WTC11 (cell line): ENCODE results near the gene DEFB132. TPM values are rescaled to one million over a fixed set of nuclear protein-coding genes. Genes with fewer than 3 reads are reported as not detected.

Experiments used
- ATAC-seq: fragments of 200-7000 bp; cut with Tn5 transposase; 2 replicates; pipeline ENCODE4 v1.10.0; 2021; ENCODE audit warnings: mild to moderate bottlenecking, moderate library complexity
- CTCF ChIA-PET: fragments of 300-600 bp; sonication (Branson Sonifier 250); formaldehyde crosslinking; loops from one replicate; lab custom pipeline; 2021; ENCODE audit warnings: antibody characterized with exemption; lab: Charles Lee
- POLR2A ChIA-PET: fragments of 350-600 bp; sonication (Branson Sonifier 250); formaldehyde crosslinking; loops from one replicate; lab custom pipeline; 2021; ENCODE audit warnings: antibody characterized with exemption; lab: Charles Lee
- DNase-seq: peaks from one replicate; pipeline ENCODE4 v3.0.0; 2021; ENCODE audit warnings: low spot score
- H3K27ac Mint-ChIP-seq: 2 replicates; pipeline ENCODE4 v1.8.0; 2021; ENCODE audit warnings: mixed read lengths
- H3K27me3 Mint-ChIP-seq: 2 replicates; pipeline ENCODE4 v1.8.0; 2021; ENCODE audit warnings: low read depth, mild to moderate bottlenecking, moderate library complexity, mixed read lengths
- H3K36me3 Mint-ChIP-seq: 2 replicates; pipeline ENCODE4 v1.8.0; 2021; ENCODE audit warnings: mixed read lengths
- H3K4me1 Mint-ChIP-seq: 2 replicates; pipeline ENCODE4 v1.8.0; 2022; ENCODE audit warnings: mixed read lengths
- H3K4me3 Mint-ChIP-seq: 2 replicates; pipeline ENCODE4 v1.8.0; 2021; ENCODE audit warnings: mild to moderate bottlenecking, moderate library complexity, mixed read lengths
- H3K9me3 Mint-ChIP-seq: 2 replicates; pipeline ENCODE4 v1.8.0; 2021; ENCODE audit warnings: mixed read lengths
- ATF2 ChIP-seq: sonication (generic); formaldehyde crosslinking; IDR thresholded peaks from 2 replicates; pipeline ENCODE4 v1.8.1; 2022; ENCODE audit warnings: low read depth, missing genetic modification reagents, borderline replicate concordance
- CREB1 ChIP-seq: sonication (generic); formaldehyde crosslinking; IDR thresholded peaks from 2 replicates; pipeline ENCODE4 v1.8.0; 2023; ENCODE audit warnings: mild to moderate bottlenecking, missing genetic modification reagents
- E2F1 ChIP-seq: sonication (generic); formaldehyde crosslinking; IDR thresholded peaks from 2 replicates; pipeline ENCODE4 v1.8.0; 2022; ENCODE audit warnings: mild to moderate bottlenecking, missing genetic modification reagents
- ELF4 ChIP-seq: sonication (generic); formaldehyde crosslinking; IDR thresholded peaks from 2 replicates; pipeline ENCODE4 v1.8.1; 2022; ENCODE audit warnings: low read depth, mild to moderate bottlenecking, moderate library complexity, missing genetic modification reagents
- FOXJ3 ChIP-seq: sonication (generic); formaldehyde crosslinking; IDR thresholded peaks from 2 replicates; pipeline ENCODE4 v1.9.0; 2021; ENCODE audit warnings: missing genetic modification reagents, mild to moderate bottlenecking, borderline replicate concordance
- FOXP1 ChIP-seq: sonication (generic); formaldehyde crosslinking; IDR thresholded peaks from 2 replicates; pipeline ENCODE4 v1.8.0; 2022; ENCODE audit warnings: missing genetic modification reagents, mild to moderate bottlenecking, moderate library complexity, borderline replicate concordance
- NFYB ChIP-seq: sonication (generic); formaldehyde crosslinking; conservative IDR thresholded peaks from 2 replicates; pipeline ENCODE4 v1.8.0; 2022; ENCODE audit warnings: low read depth, missing genetic modification reagents
- OVOL2 ChIP-seq: fragments of 250-450 bp; sonication (Bioruptor Pico); IDR thresholded peaks from 2 replicates; pipeline ENCODE4 v1.9.0; 2021; ENCODE audit warnings: mild to moderate bottlenecking, borderline replicate concordance
- SP1 ChIP-seq: sonication (generic); formaldehyde crosslinking; conservative IDR thresholded peaks from 2 replicates; pipeline ENCODE4 v1.8.1; 2022; ENCODE audit warnings: missing genetic modification reagents
- TEAD1 ChIP-seq: sonication (generic); formaldehyde crosslinking; IDR thresholded peaks from 2 replicates; pipeline ENCODE4 v1.8.0; 2022; ENCODE audit warnings: mild to moderate bottlenecking, missing genetic modification reagents
- TP53 ChIP-seq: sonication (generic); formaldehyde crosslinking; IDR thresholded peaks from 2 replicates; pipeline ENCODE4 v1.8.1; 2023; ENCODE audit warnings: mild to moderate bottlenecking, missing genetic modification reagents
- USF1 ChIP-seq: sonication (generic); formaldehyde crosslinking; IDR thresholded peaks from 2 replicates; pipeline ENCODE4 v1.8.0; 2022; ENCODE audit warnings: mild to moderate bottlenecking, missing genetic modification reagents
- ZNF263 ChIP-seq: sonication (generic); formaldehyde crosslinking; IDR thresholded peaks from 2 replicates; pipeline ENCODE4 v1.8.1; 2022; ENCODE audit warnings: low read depth, mild to moderate bottlenecking, moderate library complexity, missing genetic modification reagents
- ZNF317 ChIP-seq: sonication (generic); formaldehyde crosslinking; IDR thresholded peaks from 2 replicates; pipeline ENCODE4 v1.8.1; 2023; ENCODE audit warnings: low read depth, mild to moderate bottlenecking, moderate library complexity, missing genetic modification reagents, borderline replicate concordance
- ZNF396 ChIP-seq: fragments of 250-450 bp; sonication (Bioruptor Pico); IDR thresholded peaks from 2 replicates; pipeline ENCODE4 v1.8.0; 2021; ENCODE audit warnings: mild to moderate bottlenecking, moderate library complexity, borderline replicate concordance
- ZNF423 ChIP-seq: fragments of 250-450 bp; sonication (Bioruptor Pico); IDR thresholded peaks from 2 replicates; pipeline ENCODE4 v2.1.2; 2022; ENCODE audit warnings: mild to moderate bottlenecking, moderate library complexity
- ZNF532 ChIP-seq: fragments of 250-450 bp; sonication (Bioruptor Pico); IDR thresholded peaks from 2 replicates; pipeline ENCODE4 v1.9.0; 2021; ENCODE audit warnings: mild to moderate bottlenecking, borderline replicate concordance
- total RNA-seq: library from RNA; stranded (reverse); gene quantifications from 3 replicates; pipeline ENCODE4 v1.2.3, GENCODE V29; 2021
- TF ChIP-seq, protein P1 (sequence below): fragments of 200-600 bp; IDR thresholded peaks from 2 replicates; pipeline ENCODE4 v1.8.0; 2022; ENCODE audit warnings: antibody characterized with exemption
- TF ChIP-seq, protein P2 (sequence below): sonication (generic); formaldehyde crosslinking; IDR thresholded peaks from 2 replicates; pipeline ENCODE4 v1.8.1; 2023; ENCODE audit warnings: mild to moderate bottlenecking, missing genetic modification reagents, moderate library complexity

Gene DEFB132
- total RNA-seq, 1 experiment from 2014 or later: not detected

DNA sequence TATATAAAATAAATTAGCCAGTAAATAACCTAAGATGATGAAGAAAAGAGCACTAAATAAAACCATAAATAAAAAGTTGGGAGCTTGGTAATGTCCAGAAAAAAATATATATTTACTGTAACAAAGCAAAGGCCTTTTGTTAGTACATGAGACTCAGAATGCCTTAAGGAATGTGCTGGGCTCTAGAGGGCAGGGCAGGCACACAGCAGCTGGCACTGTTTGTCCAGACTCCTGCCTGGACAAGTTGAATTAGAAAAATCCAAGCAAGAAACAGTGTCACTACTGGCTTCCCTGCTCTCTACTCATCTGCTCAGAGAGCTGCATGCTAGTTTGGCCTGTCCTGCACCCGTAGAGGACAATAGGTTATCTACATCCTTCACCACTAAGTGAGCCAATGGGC is 21.6 kb upstream of the DEFB132 start:
- DNase-seq (no peak), ATAC-seq (no peak)
- Mint-ChIP-seq H3K36me3 (no peaks in the 10 kb centered on the region), H3K27ac (no peak overlapping the region), H3K27me3 (peaks cover 94% of the 10 kb centered on the region), H3K4me1 (no peaks in the 10 kb centered on the region), H3K9me3 (no peaks in the 10 kb centered on the region), H3K4me3 (no peak overlapping the region)
- POLR2A ChIA-PET: no interaction called here
- CTCF ChIA-PET: no interaction called here
- TF ChIP-seq, protein P1, sequence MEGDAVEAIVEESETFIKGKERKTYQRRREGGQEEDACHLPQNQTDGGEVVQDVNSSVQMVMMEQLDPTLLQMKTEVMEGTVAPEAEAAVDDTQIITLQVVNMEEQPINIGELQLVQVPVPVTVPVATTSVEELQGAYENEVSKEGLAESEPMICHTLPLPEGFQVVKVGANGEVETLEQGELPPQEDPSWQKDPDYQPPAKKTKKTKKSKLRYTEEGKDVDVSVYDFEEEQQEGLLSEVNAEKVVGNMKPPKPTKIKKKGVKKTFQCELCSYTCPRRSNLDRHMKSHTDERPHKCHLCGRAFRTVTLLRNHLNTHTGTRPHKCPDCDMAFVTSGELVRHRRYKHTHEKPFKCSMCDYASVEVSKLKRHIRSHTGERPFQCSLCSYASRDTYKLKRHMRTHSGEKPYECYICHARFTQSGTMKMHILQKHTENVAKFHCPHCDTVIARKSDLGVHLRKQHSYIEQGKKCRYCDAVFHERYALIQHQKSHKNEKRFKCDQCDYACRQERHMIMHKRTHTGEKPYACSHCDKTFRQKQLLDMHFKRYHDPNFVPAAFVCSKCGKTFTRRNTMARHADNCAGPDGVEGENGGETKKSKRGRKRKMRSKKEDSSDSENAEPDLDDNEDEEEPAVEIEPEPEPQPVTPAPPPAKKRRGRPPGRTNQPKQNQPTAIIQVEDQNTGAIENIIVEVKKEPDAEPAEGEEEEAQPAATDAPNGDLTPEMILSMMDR: no peak
- TF ChIP-seq ZNF396 (CRISPR knock-in tag): no peak
- no peak for TF ChIP-seq TEAD1 (CRISPR knock-in tag)
- TF ChIP-seq, protein P2, sequence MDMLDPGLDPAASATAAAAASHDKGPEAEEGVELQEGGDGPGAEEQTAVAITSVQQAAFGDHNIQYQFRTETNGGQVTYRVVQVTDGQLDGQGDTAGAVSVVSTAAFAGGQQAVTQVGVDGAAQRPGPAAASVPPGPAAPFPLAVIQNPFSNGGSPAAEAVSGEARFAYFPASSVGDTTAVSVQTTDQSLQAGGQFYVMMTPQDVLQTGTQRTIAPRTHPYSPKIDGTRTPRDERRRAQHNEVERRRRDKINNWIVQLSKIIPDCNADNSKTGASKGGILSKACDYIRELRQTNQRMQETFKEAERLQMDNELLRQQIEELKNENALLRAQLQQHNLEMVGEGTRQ (CRISPR knock-in tag): no peak
- TF ChIP-seq OVOL2 (CRISPR knock-in tag): no peak
- TF ChIP-seq FOXJ3 (CRISPR knock-in tag): no peak
- TF ChIP-seq E2F1 (CRISPR knock-in tag): no peak
- no peak for TF ChIP-seq FOXP1 (CRISPR knock-in tag)
- TF ChIP-seq ZNF263: no peak
- TF ChIP-seq ZNF532 (CRISPR knock-in tag): no peak
- TF ChIP-seq ATF2: no peak
- TF ChIP-seq ZNF317 (CRISPR knock-in tag): no peak
- no peak for TF ChIP-seq TP53 (CRISPR knock-in tag)
- no peak for TF ChIP-seq SP1 (CRISPR knock-in tag)
- no peak for TF ChIP-seq NFYB
- no peak for TF ChIP-seq CREB1
- TF ChIP-seq USF1 (CRISPR knock-in tag): no peak
- no peak for TF ChIP-seq ZNF423
- no peak for TF ChIP-seq ELF4 (CRISPR knock-in tag)
